ENCODE results near the gene IFNA1. TPM values are rescaled to one million over a fixed set of nuclear protein-coding genes. Genes with fewer than 3 reads are reported as not detected.
"Not testable (repeated sequence)": the region's sequence is repeated elsewhere in the genome, so short reads cannot be mapped to it uniquely, and the experiment has no call there.

IFNA1 gene
- total RNA-seq, 1 donor from 2014 or later = not detected

GRCh38 chr9:21415493-21416267 lies 24.6 kb upstream of the IFNA1 start:
- no peak for TF ChIP-seq CTCF (conservative IDR thresholded peaks at IDR 0.05; ENCODE audit: low read depth, low read length)
- DNase-seq (ENCODE audit: low read depth) = peak; percentile 65

GRCh38 chr9:21428235-21428634 lies 12.0 kb upstream of the IFNA1 start:
- TF ChIP-seq CTCF (conservative IDR thresholded peaks at IDR 0.05; ENCODE audit: low read depth, low read length) = no peak
- no peak for DNase-seq (ENCODE audit: low read depth)
- H3K4me3 ChIP-seq (ENCODE audit: low read depth, low read length) = no peak overlapping the region

More at GRCh38 chr9:21415493-21416267, 24.6 kb upstream of the IFNA1 start:
- no peak overlapping the region for H3K4me3 ChIP-seq (ENCODE audit: low read depth, low read length)

GRCh38 chr9:21429191-21429590 lies 11.0 kb upstream of the IFNA1 start:
- no peak for TF ChIP-seq CTCF (conservative IDR thresholded peaks at IDR 0.05; ENCODE audit: low read depth, low read length)
- DNase-seq (ENCODE audit: low read depth) = no peak
- H3K4me3 ChIP-seq (ENCODE audit: low read depth, low read length) = no peak overlapping the region

- no peak overlapping the region for H3K4me3 ChIP-seq (ENCODE audit: low read depth, low read length)
- no peak for TF ChIP-seq CTCF (conservative IDR thresholded peaks at IDR 0.05; ENCODE audit: low read depth, low read length)
- no peak for DNase-seq (ENCODE audit: low read depth)
These were observed 7.4 kb upstream of the IFNA1 start for GRCh38 chr9:21432672-21433425.

GRCh38 chr9:21434202-21435014 lies 5.8 kb upstream of the IFNA1 start:
- DNase-seq (ENCODE audit: low read depth) = no peak

GRCh38 chr9:21435015-21435383 lies 5.2 kb upstream of the IFNA1 start:
- not testable (repeated sequence) for DNase-seq (ENCODE audit: low read depth); H3K4me3 ChIP-seq (ENCODE audit: low read depth, low read length)

More at GRCh38 chr9:21434202-21435014, 5.8 kb upstream of the IFNA1 start:
- peak; percentile 63 for TF ChIP-seq CTCF (conservative IDR thresholded peaks at IDR 0.05; ENCODE audit: low read depth, low read length)
- no peak overlapping the region for H3K4me3 ChIP-seq (ENCODE audit: low read depth, low read length)

Data from epithelial cell of proximal tubule (primary cell).